Measurements from ENCODE around the gene TBP.

TBP gene

DNA sequence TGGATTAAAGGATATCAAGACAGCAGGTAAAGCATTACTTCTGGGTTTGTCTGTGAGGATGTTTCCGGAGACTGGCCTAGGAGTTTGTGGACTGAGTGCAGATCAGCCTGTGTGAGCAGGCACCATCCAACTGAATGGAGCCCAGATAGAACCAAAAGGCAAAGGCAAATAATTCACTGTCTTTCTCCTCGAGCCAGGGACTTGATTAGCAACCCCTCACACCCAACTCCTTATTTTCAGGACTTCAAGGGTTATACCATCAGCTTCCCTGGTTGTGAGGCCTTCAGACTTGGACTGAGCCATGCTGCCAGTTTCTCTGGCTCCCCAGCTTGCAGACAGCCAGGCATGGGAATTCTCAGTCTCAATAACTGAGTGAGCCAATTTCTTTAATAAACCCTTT, 20.4 kb upstream of the TBP start:
- no peak for DNase-seq (ENCODE audit: low spot score)

DNA sequence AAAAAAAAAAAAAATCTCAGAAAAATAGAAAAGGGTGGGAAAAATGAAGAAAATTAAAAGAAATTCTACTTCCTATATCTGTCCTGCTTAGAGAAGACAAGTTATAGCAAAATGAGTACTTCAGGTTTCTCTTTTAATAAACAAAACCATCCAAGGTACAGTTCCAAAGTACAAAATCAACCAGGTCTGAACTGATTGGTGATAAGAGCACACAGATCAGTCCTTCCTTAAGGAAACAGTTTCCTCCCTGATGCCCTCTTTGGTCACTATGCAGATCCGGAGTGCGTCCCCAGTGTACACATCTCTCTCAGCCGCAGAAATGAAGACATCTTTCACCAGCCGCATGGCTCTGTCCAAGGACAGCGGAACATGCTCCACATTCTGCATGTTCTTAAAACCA, 19.2 kb upstream of the TBP start:
- DNase-seq (ENCODE audit: low spot score): no peak

DNA sequence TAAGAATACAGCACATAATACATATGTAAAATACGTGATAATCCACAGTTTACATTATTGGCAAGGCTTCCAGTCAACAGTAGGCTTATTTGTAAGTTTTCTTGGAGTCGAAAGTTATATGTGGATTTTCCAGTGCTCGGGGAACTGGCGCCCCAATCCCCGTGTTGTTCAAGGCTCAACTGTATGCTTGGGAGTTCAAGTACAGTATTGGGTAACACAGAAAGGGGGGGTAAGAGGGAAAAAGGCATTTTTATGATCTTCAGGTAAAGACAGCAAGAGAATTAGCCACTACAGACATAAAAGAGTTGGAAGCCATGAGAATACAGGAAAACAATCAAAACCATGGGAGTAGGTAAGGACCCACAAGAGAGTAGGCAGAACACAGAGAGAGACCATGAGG, 17.5 kb upstream of the TBP start:
- no peak for DNase-seq (ENCODE audit: low spot score)

DNA sequence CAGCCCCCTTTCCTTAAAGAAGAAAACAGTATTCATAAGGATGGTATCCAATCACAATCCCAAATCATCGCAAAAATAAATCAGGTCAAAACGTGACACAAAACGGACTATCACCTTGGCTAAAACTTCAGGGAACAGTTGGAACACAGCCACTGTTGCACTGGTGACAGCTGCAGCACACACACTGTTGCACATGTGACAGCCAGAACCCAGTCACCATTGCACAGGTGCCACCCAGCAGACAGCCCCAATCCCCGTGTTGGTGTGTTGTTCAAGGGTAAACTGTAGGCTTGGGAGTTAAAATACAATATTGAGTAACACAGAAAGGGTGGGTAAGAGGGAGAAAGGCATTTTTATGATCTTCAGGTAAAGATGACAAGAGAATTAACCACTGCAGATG, 16.8 kb upstream of the TBP start:
- DNase-seq (ENCODE audit: low spot score): no peak

DNA sequence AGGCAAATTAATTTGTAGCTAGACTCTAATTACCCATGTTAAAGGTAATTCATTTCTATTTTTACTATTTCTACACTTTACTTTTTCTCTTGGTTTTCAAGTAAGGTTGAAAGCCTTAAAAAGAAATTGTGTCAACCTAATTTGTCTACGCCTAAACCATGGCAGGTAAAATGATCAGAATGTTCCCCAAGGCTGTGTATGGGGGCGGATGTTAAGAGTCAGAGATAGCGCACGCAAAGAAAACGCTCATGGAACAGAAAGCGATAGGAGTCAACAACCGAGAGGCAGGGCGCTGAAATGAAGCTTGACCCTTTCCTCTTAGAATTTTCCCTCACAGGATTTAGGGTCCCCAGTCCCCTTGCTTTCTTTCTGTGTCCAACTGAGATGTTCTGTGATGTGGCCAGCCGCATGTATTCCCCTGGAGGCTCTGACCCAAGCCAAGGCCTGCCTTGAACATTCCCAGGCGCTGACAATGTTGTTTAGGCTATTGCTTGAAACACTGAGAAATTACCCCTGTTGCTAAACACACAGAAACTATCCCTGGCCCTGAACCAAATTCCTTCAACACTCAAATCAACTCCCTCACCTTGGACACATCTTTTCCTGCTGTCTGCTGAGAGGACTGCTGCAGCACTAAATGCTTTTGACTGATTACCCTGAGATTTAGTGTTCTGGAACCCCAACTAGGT, 12.0 kb upstream of the TBP start:
- DNase-seq (ENCODE audit: low spot score): no peak

DNA sequence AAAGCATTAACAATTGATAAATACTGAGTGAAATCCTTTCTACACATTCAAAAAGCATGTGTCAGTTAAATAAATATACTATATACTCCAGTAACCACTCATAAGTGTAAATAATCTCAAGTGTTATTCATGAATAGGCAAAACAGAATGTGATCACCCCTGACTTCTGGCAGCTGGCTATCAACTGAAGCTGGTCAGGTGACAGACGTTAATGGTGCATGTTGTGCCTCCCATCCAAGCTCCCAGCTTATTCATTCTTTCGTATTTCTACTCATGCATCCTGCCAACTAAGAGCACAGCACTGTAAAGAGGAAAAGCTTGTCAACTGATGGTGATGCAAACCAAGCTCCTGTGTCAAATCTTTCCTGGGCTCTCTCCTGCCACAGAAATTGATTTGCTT, 8.8 kb upstream of the TBP start:
- DNase-seq (ENCODE audit: low spot score): no peak

DNA sequence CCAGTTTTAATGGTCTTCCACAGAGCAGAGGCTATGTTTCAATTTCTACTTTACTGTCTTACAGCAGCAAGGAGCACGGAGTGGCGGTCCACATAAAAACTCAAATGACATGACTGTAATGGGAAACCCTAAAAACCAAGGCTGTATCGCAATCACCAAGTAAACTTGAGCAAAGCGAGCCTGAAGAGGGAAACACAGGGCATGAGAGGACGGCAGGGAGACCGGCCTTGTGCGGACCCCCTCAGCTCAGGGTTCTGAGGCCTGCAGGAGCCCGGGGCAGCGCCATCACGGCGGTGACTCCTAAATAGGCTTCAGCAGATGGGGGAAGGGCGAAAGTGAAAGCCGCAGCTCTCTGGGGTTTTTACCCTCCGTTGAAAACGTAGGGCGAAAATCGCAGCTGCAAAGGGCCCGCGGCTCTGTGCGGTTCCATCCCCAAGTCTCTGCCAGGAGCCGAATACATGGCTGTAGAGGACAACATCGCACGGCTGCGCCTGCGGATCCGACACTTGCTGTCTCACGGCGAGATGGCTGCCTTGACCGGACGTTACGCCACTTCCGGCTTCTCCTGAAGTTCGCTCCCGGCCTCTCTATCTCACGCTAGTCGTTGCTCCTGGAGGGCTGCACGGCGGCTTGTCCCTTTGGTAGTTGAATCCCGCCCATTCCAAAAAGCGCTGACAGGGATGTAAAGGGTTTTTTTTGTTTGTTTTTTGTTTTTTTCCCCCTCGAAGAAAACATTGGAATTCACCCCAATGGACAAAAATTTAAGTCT, 1.2 kb upstream of the TBP start, which contains the start of gene PSMB1:
PSMB1 (minus strand) TSS at position 543 of the 769 bp plus-strand sequence; CDS start at position 478, 65 bp downstream.
- DNase-seq (ENCODE audit: low spot score): peak; percentile 96

DNA sequence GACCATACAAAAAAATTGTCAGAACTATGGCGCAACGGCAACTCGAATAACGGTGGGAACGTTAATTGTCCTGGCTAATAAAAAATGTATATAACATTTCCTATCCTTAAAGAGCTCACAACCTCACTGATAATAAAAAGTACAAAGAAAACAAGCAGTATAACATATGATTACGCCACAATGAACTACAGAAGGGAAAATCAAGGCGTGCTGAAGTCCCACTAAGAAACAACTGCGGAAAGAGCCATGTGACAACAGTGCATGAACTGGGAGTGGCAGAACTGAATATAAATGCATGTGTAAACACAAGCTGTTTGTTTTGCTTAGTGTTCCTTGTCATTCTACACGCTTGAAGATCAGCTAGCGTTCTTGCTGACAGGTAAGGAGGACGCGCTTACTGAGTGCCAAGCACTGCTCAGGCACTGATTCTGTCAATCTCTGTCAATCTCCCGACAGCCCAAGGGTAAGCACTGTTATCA, 596 bp upstream of the TBP start:
- no peak for DNase-seq (ENCODE audit: low spot score)

DNA sequence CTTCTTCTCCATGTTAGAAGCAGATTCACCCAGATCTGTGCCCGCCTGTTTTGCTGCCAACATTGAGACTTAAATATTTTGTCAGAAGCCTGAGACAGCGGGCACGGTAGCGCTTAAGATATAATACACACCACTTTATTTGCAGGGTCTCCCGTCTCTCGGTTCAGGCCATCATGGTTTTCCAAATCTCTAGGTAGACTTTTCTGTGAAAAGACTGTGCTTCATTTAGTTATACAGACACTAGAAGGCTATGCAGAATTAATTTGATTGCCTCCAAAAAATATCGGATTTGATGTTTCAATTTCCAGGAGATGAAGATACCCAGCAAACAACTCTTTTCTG, 598 bp downstream of the TBP start:
- no peak for DNase-seq (ENCODE audit: low spot score)

DNA sequence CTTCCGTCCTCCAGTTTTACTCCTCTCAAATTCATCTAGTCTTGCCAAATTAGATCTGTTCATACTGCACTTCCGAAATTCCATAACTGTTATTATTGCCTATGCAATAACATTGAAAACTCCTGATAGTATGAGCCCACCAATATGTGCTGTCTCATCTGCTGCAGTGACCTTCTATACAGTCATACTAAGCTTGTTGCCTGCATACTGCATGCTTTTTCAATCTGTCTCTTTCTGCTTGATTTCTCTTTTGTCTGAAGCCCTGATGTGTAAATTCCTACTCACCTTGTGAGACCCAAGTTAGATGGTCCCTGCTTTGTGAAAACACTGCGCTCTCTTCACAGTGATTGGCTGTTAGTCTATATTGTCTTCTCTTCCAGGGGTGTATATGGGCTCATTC, 1.1 kb downstream of the TBP start:
- DNase-seq (ENCODE audit: low spot score): no peak

DNA sequence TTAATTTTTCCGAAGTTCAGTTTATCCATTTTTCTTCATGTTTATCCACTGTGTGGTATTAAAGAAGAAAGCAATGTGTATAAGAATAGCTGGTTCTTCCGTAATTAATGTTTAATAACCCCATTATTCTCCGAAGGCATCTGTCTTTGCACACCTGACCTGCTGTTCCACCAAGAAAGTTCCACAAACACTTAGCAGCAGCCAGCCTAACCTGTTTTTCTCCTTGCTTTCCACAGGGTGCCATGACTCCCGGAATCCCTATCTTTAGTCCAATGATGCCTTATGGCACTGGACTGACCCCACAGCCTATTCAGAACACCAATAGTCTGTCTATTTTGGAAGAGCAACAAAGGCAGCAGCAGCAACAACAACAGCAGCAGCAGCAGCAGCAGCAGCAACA, 7.4 kb downstream of the TBP start:
- no peak for DNase-seq (ENCODE audit: low spot score)

DNA sequence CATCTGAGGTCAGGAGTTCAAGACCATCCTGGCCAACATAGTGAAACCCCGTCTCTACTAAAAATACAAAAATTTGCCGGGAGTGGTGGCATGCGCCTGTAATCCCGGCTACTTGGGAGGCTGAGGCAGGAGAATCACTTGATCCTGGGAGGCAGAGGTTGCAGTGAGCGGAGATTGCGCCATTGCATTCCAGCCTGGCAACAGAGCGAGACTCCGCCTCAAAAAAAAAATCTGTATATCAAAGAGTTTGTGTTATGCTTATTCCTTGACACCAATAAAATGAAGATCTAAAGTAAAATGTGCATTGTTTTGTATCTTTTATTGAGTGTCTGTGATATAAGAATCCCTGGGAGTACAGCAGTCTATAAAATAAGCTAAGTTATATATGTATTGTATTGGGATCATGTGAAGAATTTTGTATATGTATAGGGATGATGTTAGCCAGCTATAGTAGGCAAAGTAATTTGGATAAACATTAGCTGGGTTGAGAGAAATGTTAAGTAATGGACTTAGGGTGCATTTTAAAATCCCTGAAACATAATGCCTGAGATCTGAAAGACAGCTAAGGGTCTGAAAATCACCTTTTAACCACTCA, 10.9 kb downstream of the TBP start:
- DNase-seq (ENCODE audit: low spot score): no peak

DNA sequence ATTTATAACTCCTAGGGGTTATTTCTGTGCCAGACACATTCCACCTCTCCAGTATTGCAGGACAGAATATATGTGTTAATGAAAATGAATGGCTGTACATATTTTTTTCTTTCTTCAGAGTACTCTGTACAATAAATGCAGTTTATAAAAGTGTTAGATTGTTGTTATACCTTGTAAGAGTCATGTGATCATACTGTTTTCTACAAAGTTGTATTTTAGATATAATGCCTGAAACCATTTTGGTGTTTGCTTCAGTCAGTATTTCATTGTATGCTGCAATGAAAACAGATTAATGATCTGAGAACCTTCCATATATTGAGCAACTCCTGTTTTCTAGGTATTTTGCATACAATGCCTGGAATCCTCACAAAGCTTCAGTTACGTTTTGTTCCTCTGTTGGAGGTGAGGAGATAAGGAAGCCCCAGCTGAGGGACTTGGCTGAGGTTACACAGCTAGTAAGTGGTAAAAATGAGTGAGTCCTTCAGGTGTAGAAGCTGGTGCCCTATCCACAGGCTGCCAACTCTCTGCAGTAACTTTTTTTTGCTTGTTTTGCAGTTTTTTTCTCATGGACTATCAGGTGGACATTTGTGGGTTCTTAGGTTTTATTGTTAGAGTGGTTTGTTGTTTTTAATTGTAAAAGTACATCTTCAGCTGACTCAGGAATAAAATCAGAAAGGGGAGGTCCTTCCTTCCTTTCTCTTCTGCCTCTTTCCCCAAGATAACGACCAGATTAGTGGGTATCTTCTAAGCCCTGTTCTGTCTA, 18.7 kb downstream of the TBP start:
- DNase-seq (ENCODE audit: low spot score): no peak

DNA sequence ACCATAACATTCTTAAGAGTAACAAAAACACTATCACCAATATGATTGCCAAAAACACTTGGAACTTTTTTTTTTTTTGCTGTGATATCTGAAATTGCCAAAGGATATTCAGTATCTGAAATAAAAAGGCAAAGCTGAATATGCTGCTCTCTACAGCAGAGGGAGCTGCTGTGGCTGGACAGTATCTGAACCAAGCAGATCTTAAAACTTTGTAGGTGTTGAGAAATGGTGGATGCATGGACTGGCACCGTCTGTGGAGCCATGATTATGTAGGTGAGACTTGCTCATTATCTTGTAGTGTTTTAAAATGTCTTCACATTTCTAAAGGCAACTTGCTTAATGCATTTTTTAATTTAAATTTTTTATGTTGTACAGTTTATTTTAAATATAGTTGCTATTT, 21.1 kb downstream of the TBP start:
- DNase-seq (ENCODE audit: low spot score): no peak

DNA sequence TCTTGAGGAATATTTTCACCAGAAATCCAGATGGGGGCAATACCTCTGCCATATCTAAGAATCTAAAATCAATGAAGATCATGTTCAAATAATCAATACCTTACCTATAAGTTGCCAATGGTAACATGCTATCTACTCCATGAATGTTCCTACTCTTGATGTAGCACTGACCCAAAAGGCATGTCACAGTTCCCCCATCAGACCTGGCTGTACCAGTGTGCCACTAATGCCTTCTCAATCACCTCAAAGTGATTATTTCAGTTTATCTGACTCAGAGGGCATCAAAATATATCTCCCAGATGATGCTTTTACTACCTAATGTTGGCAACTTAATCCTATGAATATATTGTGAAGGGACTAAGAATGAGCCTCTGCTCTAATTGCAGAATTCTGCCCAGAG, 24.7 kb downstream of the TBP start:
- no peak for DNase-seq (ENCODE audit: low spot score)

DNA sequence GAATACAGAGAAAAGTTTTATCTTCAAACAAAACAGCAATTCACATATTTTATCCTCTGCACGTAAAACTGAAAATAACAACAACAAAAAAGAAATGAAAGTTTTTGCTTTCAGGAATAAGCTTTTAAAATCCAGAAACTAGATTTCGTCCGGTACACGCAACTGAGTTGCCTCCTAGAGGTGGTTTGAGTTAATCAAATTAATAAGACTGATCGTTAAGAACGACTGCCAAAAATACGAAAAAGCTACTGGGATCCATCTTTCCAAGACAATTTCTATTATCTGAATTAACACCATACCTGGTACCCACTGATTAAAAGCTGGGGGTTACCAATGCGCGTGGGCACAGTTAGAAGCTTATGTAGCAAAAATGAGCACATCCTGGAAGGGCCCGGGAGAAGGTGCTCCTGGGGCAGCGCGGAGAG, 29.6 kb downstream of the TBP start:
- no peak for DNase-seq (ENCODE audit: low spot score)

DNA sequence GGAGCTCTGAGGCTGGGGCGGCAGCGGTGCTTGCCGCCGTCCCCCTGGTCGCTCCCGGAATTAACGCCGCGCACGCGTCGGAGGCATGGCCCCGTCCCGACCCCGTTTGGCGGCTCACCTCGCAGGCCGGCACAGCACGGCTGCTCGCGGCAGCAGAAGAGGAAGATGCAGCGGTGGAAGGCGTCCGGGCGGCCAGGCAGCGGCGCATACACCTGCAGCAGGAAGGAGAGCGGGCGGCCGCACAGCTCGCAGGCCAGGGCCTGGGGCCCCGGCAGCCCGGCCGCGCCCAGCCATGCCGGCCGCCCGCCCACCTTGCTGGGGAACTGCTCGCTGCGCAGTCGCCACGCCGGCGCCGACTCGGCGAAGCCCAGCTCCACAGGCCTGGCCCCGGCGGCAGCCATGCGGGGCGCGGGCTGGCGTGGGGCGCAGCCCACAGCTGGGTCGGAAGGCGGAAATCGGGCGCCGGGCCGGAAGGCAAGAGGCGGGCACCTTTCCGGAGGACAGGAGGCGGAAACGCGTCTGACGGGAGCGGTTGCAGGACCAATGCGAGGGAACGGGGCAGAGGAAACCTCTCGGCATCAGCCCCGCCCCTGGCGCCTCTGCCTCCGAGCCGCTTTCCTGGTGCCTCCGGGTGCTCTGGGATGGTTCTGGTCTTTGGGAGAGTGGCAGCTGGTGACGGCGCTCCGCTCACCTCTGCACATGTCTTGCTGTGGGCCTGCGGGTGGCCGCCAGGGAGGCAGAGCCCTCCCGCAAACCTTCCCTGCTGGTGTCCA, 30.2 kb downstream of the TBP start, which contains the start of gene PDCD2:
PDCD2 (minus strand) TSS at position 457 of the 773 bp plus-strand sequence; CDS start at position 401, 56 bp downstream.
- DNase-seq (ENCODE audit: low spot score): peak; percentile 93

DNA sequence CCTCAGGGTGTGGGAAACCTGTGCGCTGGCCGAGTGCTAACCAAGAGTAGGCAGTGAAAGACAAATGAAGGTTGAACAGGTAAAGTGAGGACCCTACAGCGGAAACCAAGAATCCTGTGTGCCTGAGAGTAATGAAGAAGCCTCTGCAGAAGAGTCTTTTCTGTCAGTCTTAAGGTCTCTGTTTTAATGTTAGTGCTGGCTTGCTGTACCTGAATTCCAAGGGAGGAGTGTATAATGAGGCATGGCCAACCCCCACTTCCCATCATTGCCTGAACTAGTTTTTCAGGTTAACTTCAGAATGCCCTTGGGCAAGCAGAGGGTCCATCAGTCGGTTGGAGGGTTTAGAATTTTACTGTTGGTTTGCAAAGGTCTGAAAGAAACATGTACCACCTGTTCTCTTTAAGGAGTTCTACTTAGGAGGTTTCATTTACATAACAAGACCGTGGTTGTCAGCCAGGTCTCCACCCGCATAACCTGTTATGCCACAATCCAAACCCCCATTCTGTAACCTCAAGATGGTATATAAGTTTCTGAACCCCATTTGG, 30.9 kb downstream of the TBP start:
- DNase-seq (ENCODE audit: low spot score): no peak

DNA sequence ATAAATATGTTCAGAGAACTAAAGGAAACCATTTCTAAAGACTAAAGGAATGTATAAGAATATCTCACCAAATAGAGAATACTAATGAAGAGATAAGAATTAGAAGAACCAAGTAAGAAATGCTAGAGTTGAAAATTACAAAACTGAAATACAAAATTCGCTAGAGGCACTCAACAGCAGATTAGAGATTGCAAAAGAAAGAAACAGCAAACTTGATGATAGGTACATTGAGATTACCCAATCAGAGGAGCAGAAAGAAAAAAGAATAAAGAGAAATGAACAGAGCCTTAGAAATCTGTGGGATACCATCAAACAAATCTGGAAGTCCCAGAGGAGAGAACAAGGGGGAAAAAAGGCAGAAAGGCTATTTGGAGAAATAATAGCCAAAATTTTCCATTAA, 36.6 kb downstream of the TBP start:
- DNase-seq (ENCODE audit: low spot score): no peak

DNA sequence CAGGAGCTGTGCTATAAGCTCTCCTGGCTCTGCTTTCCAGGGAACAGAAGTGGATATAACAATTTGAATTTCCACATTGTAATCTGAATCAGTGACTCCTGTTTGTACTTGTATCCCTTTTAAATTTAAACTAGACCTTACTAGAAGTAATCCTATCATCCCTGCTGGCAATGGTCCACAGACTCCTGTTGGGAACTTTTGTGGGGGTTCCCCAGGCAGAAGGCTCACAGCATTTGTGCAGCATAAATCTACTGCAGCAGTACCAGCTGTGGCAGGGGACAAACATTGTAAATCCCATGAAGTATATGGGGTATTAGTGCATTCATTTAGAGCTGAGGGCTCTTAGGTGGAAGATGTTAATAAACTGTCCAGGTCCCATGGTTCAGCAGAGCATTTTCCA, 42.3 kb downstream of the TBP start:
- no peak for DNase-seq (ENCODE audit: low spot score)

DNA sequence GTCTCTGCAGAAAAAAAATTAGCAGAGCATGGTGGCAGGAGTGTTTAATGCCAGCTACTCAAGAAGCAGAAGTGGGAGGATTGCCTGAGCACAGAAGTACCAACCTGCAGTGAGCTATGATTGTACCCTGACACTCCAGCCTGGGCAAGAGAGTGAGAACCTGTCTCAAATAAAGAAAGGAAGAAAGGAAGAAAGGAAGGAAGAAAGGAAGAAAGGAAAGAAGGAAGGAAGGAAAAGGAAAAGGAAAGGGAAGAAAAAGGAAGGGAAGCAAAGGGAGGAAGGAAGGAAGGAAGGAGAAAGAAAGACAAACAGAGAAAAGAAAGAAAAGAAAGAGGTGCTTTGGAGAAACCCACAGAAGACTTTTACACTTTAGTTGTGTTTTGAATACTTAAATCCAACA, 43.1 kb downstream of the TBP start:
- DNase-seq (ENCODE audit: low spot score): no peak

Measured in SK-N-DZ (cell line).